Inferior parietal cortex (tissue), 1 donor: ENCODE measurements around the gene CIRBP.

ENCODE experiments used
- DNase-seq: peaks from one replicate; pipeline ENCODE4 v3.0.0-alpha.2; 2016; ENCODE audit errors: extremely low spot score

Gene CIRBP

DNA sequence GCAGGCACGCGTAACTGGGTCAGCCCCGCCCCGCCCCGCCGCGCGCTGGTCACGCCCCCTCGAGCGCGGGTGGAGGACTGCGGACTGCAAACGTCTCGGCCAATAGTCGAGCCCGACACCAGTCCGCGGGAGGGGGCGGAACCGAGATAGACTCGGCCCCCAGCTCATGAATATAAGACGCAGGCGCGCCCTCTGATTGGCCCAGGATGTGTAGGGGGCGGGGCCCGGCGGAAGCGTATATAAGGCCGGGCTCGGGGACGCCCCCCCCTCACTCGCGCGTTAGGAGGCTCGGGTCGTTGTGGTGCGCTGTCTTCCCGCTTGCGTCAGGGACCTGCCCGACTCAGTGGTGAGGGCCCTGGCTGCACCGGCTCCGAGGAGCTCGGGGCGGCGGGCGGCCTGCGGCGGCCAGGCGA is at the start of gene CIRBP:
TSS of gene CIRBP (plus strand) at position 268 of the 413 bp plus-strand sequence. CDS start 1,602 bp downstream, outside the sequence.
- DNase-seq: peak; percentile 98

DNA sequence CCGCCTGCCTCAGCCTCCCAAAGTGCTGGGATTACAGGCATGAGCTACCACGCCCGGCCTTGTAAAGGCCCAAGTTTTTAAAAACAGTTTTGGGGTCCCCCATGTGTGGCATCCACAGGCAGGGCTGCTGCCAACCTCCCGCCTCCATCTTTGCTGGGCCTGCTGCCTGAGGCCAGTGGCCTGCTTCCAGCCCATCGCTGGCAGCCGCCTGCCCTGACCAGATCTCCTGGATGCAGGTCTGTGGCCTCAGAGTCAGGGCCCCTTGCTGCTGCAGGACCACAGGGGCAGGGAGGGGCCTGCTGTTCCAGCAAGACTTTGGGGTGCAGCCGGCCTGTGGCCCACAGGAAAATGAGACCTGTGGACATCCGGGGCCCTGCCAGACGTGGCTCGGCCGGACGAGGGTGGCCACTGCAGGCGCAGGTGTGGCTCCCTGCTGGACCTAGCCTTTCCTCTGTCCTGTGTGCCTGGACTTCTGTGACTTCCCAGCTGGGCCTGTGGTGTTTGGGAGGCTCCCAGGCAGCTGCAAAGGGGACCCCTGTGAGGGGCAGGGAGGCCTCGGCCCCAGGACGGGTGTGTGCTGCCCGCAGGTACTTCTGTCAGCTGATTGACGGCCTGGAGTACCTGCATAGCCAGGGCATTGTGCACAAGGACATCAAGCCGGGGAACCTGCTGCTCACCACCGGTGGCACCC is 49.2 kb upstream of the CIRBP start:
- DNase-seq: no peak

DNA sequence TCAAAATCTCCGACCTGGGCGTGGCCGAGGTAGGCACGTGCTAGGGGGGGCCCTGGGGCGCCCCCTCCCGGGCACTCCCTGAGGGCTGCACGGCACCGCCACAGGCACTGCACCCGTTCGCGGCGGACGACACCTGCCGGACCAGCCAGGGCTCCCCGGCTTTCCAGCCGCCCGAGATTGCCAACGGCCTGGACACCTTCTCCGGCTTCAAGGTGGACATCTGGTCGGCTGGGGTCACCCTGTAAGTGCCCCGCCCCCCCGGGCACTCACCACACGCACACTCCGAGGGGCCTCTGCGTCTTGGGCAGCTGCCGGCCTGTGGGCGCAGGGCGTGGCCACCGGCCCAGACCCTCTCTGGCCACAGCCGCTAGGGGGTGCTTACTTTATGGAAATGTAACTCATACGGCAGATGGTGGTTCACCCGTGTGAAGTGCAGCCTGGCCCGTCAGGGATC is 48.6 kb upstream of the CIRBP start:
- DNase-seq: no peak

GRCh38 chr19:1220976-1221903 is 47.9 kb upstream of the CIRBP start:
- DNase-seq: peak; percentile 40

GRCh38 chr19:1221904-1222255 is 47.3 kb upstream of the CIRBP start:
- no peak for DNase-seq

GRCh38 chr19:1222394-1222793 is 46.7 kb upstream of the CIRBP start:
- DNase-seq: no peak

- no peak for DNase-seq
These were observed 45.9 kb upstream of the CIRBP start for GRCh38 chr19:1223018-1223855.

GRCh38 chr19:1224047-1224825 is 44.9 kb upstream of the CIRBP start:
- DNase-seq: no peak

GRCh38 chr19:1224847-1225246 is 44.3 kb upstream of the CIRBP start:
- DNase-seq: no peak

- no peak for DNase-seq
These were observed 43.5 kb upstream of the CIRBP start for GRCh38 chr19:1225440-1226226.

GRCh38 chr19:1226227-1226518 is 43.0 kb upstream of the CIRBP start:
- no peak for DNase-seq

GRCh38 chr19:1226522-1227303 is 42.4 kb upstream of the CIRBP start:
- no peak for DNase-seq

- DNase-seq: no peak
These were observed 41.7 kb upstream of the CIRBP start for GRCh38 chr19:1227304-1228054.

DNA sequence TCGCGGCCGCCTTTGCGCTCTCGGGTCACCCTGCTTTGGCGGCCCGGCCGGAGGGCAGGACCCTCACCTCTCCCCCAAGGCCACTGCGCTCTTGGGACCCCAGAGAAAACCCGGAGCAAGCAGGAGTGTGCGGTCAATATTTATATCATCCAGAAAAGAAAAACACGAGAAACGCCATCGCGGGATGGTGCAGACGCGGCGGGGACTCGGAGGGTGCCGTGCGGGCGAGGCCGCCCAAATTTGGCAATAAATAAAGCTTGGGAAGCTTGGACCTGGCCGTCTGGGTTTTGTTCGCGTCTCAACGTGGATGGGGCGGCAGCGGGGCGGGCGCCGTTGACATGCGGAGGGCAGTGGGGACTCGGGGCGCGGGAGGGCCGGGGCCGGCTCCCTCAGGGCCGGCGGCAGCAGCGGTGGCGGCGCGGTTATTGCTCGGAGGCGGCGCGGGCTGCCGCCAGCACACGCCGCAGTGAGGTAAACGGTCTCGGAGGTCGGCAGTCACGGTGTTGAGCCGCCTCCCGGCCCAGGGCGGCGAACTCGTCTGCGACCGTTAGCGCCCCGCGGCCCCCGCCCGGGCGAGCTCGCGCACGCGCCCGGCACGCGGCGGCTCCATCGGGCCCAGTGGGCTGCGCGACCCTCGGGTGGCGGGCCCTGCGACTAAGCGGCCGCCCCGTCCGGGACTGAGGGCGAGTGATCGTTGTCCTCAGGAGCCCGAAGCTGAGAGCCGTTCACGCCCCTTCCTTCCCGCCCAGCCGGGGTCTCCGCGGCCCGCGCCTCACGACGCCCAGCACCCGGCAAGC is 40.8 kb upstream of the CIRBP start:
- DNase-seq: no peak

GRCh38 chr19:1229056-1229923 is 39.8 kb upstream of the CIRBP start:
- no peak for DNase-seq

- DNase-seq: no peak
These were observed 39.0 kb upstream of the CIRBP start for GRCh38 chr19:1229924-1230782.
